Measurements from ENCODE around the gene UBE2G2. TPM values are rescaled to one million over a fixed set of nuclear protein-coding genes. Genes with fewer than 3 reads are reported as not detected.

UBE2G2 gene
- total RNA-seq, 2 donors from 2014 or later: 46.9 to 75.7 TPM

- Histone ChIP-seq H3K27ac (no peak overlapping the region), H3K4me1 (replicated peaks) (no peaks in the 10 kb centered on the region), H3K9me3 (no peaks in the 10 kb centered on the region), H3K27me3 (replicated peaks; ENCODE audit: insufficient read depth) (peaks cover 15% of the 10 kb centered on the region), H3K4me3 (no peak overlapping the region), H3K36me3 (no peaks in the 10 kb centered on the region)
- 86% methylated on average over 14 of the region's 14 CpGs for WGBS
- intact Hi-C loops (cut with DNase I): no loop called here
- no peak for DNase-seq (ENCODE audit: low spot score)
- no peak for TF ChIP-seq POLR2AphosphoS5 (IDR thresholded peaks at IDR 0.05)
- no peak for TF ChIP-seq CTCF (IDR thresholded peaks at IDR 0.05)
- TF ChIP-seq POLR2A (IDR thresholded peaks at IDR 0.05): no peak
Observed at GRCh38 chr21:44724926-44725325, 76.7 kb downstream of the UBE2G2 start.

- intact Hi-C loops (cut with DNase I): no loop called here
- WGBS: 83% methylated on average over 7 of the region's 7 CpGs
- H3K27me3 ChIP-seq (replicated peaks; ENCODE audit: insufficient read depth): peaks cover 15% of the 10 kb centered on the region
Observed at GRCh38 chr21:44724196-44724595, 77.4 kb downstream of the UBE2G2 start.

GRCh38 chr21:44723177-44724131 lies 78.2 kb downstream of the UBE2G2 start:
- TF ChIP-seq POLR2A (IDR thresholded peaks at IDR 0.05): no peak
- no peak for TF ChIP-seq POLR2AphosphoS5 (IDR thresholded peaks at IDR 0.05)
- TF ChIP-seq CTCF (IDR thresholded peaks at IDR 0.05): no peak
- Histone ChIP-seq H3K9me3 (no peaks in the 10 kb centered on the region), H3K27ac (no peak overlapping the region), H3K36me3 (no peaks in the 10 kb centered on the region), H3K27me3 (replicated peaks; ENCODE audit: insufficient read depth) (peaks cover 15% of the 10 kb centered on the region), H3K4me1 (replicated peaks) (no peaks in the 10 kb centered on the region), H3K4me3 (no peak overlapping the region)
- DNase-seq (ENCODE audit: low spot score): no peak
- 24% methylated on average over 60 of the region's 61 CpGs for WGBS
- intact Hi-C loops (cut with DNase I): no loop called here

More at GRCh38 chr21:44724196-44724595, 77.4 kb downstream of the UBE2G2 start:
- no peak for DNase-seq (ENCODE audit: low spot score)
- Histone ChIP-seq H3K27ac (no peak overlapping the region), H3K9me3 (no peaks in the 10 kb centered on the region), H3K4me1 (replicated peaks) (no peaks in the 10 kb centered on the region), H3K4me3 (no peak overlapping the region), H3K36me3 (no peaks in the 10 kb centered on the region)
- no peak for TF ChIP-seq CTCF (IDR thresholded peaks at IDR 0.05)
- no peak for TF ChIP-seq POLR2AphosphoS5 (IDR thresholded peaks at IDR 0.05)
- TF ChIP-seq POLR2A (IDR thresholded peaks at IDR 0.05): no peak

GRCh38 chr21:44722731-44723130 lies 78.9 kb downstream of the UBE2G2 start:
- H3K27me3 ChIP-seq (replicated peaks; ENCODE audit: insufficient read depth): peaks cover 15% of the 10 kb centered on the region
- intact Hi-C loops (cut with DNase I): no loop called here
- no peaks in the 10 kb centered on the region for H3K4me1 ChIP-seq (replicated peaks)
- H3K4me3 ChIP-seq: no peak overlapping the region
- 66% methylated on average over 5 of the region's 5 CpGs for WGBS
- H3K36me3 ChIP-seq: no peaks in the 10 kb centered on the region
- H3K9me3 ChIP-seq: no peaks in the 10 kb centered on the region
- H3K27ac ChIP-seq: no peak overlapping the region
- no peak for DNase-seq (ENCODE audit: low spot score)
- no peak for TF ChIP-seq CTCF (IDR thresholded peaks at IDR 0.05)
- no peak for TF ChIP-seq POLR2AphosphoS5 (IDR thresholded peaks at IDR 0.05)
- no peak for TF ChIP-seq POLR2A (IDR thresholded peaks at IDR 0.05)

- intact Hi-C loops (cut with DNase I): no loop called here
Observed at GRCh38 chr21:44720170-44720569, 81.5 kb downstream of the UBE2G2 start.

More at GRCh38 chr21:44720170-44720569, 81.5 kb downstream of the UBE2G2 start:
- no peaks in the 10 kb centered on the region for H3K36me3 ChIP-seq
- no peaks in the 10 kb centered on the region for H3K9me3 ChIP-seq
- no peak overlapping the region for H3K27ac ChIP-seq
- H3K4me1 ChIP-seq (replicated peaks): no peaks in the 10 kb centered on the region
- no peak for DNase-seq (ENCODE audit: low spot score)
- H3K27me3 ChIP-seq (replicated peaks; ENCODE audit: insufficient read depth): peaks cover 11% of the 10 kb centered on the region
- H3K4me3 ChIP-seq: no peak overlapping the region
- WGBS: 74% methylated on average over 2 of the region's 2 CpGs
- TF ChIP-seq POLR2A (IDR thresholded peaks at IDR 0.05) (no peak), CTCF (IDR thresholded peaks at IDR 0.05) (no peak), POLR2AphosphoS5 (IDR thresholded peaks at IDR 0.05) (no peak)

Measured in prostate gland (tissue), 2 donors.